Osteocyte (in vitro differentiated cells): ENCODE data around the gene EDIL3. TPM values are rescaled to one million over a fixed set of nuclear protein-coding genes. Genes with fewer than 3 reads are reported as not detected.

ENCODE experiments used
- DNase-seq: peaks from one replicate; pipeline ENCODE4 v3.0.0; 2021; ENCODE audit warnings: mixed read lengths; ENCODE audit not compliant: unreplicated experiment; ENCODE audit errors: extremely low spot score
- H3K27ac Mint-ChIP-seq: one replicate; pipeline ENCODE4 v1.8.0; 2021; ENCODE audit warnings: mild to moderate bottlenecking, mixed read lengths; ENCODE audit not compliant: unreplicated experiment
- H3K27me3 Mint-ChIP-seq: one replicate; pipeline ENCODE4 v1.8.0; 2021; ENCODE audit warnings: mixed read lengths; ENCODE audit not compliant: unreplicated experiment
- H3K36me3 Mint-ChIP-seq: one replicate; pipeline ENCODE4 v1.8.0; 2021; ENCODE audit warnings: mixed read lengths; ENCODE audit not compliant: unreplicated experiment
- H3K4me1 Mint-ChIP-seq: one replicate; pipeline ENCODE4 v1.8.0; 2021; ENCODE audit warnings: mixed read lengths; ENCODE audit not compliant: unreplicated experiment
- H3K4me3 Mint-ChIP-seq: one replicate; pipeline ENCODE4 v1.8.0; 2021; ENCODE audit warnings: mild to moderate bottlenecking, moderate library complexity, mixed read lengths; ENCODE audit not compliant: unreplicated experiment
- H3K9me3 Mint-ChIP-seq: one replicate; pipeline ENCODE4 v1.8.0; 2021; ENCODE audit warnings: mixed read lengths; ENCODE audit not compliant: unreplicated experiment
- total RNA-seq: library from RNA; stranded (reverse); gene quantifications from 2 replicates; pipeline ENCODE4 v1.2.1, GENCODE V29; 2021
- TF ChIP-seq, protein P1 (sequence below): fragments of 200-600 bp; sonication (generic); IDR thresholded peaks from 2 replicates; pipeline ENCODE4 v1.5.0; 2021; ENCODE audit warnings: antibody characterized with exemption, mild to moderate bottlenecking, moderate library complexity

Gene EDIL3
- total RNA-seq, 1 donor from 2014 or later, result 470 TPM

DNA sequence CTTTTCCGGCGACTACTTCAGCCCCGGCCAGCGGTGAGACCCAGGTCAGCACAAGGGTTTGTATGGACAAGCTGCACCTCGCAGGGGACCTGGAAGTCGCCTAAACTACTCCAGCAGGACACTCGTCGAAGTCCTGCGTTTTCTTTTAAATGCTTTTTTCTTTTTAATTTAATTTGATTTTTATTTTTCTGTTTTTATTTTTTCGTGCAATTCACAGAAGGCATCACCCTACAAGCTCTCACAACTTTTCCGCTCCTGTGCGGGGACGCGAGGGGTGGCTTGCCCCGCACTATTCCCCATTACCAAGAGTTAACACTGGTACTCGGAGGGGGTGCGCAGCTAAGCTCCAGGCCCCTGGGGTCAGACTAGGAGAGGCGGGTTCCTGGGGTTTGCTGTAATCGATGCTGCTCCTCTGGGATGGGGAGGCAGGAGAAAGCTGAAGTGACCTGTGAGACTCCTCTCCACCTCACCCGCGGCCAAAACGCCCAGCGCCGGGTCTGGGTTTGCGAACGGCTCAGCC is 1.3 kb downstream of the EDIL3 start:
- no peak for DNase-seq
- H3K4me1 Mint-ChIP-seq, result peaks cover 44% of the 10 kb centered on the region
- TF ChIP-seq, protein P1, sequence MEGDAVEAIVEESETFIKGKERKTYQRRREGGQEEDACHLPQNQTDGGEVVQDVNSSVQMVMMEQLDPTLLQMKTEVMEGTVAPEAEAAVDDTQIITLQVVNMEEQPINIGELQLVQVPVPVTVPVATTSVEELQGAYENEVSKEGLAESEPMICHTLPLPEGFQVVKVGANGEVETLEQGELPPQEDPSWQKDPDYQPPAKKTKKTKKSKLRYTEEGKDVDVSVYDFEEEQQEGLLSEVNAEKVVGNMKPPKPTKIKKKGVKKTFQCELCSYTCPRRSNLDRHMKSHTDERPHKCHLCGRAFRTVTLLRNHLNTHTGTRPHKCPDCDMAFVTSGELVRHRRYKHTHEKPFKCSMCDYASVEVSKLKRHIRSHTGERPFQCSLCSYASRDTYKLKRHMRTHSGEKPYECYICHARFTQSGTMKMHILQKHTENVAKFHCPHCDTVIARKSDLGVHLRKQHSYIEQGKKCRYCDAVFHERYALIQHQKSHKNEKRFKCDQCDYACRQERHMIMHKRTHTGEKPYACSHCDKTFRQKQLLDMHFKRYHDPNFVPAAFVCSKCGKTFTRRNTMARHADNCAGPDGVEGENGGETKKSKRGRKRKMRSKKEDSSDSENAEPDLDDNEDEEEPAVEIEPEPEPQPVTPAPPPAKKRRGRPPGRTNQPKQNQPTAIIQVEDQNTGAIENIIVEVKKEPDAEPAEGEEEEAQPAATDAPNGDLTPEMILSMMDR, result no peak
- peaks cover 8% of the 10 kb centered on the region for H3K36me3 Mint-ChIP-seq
- H3K9me3 Mint-ChIP-seq, result no peaks in the 10 kb centered on the region
- peak overlapping the region; percentile 99 for H3K27ac Mint-ChIP-seq
- H3K4me3 Mint-ChIP-seq, result peak overlapping the region; percentile 95
- no peaks in the 10 kb centered on the region for H3K27me3 Mint-ChIP-seq

DNA sequence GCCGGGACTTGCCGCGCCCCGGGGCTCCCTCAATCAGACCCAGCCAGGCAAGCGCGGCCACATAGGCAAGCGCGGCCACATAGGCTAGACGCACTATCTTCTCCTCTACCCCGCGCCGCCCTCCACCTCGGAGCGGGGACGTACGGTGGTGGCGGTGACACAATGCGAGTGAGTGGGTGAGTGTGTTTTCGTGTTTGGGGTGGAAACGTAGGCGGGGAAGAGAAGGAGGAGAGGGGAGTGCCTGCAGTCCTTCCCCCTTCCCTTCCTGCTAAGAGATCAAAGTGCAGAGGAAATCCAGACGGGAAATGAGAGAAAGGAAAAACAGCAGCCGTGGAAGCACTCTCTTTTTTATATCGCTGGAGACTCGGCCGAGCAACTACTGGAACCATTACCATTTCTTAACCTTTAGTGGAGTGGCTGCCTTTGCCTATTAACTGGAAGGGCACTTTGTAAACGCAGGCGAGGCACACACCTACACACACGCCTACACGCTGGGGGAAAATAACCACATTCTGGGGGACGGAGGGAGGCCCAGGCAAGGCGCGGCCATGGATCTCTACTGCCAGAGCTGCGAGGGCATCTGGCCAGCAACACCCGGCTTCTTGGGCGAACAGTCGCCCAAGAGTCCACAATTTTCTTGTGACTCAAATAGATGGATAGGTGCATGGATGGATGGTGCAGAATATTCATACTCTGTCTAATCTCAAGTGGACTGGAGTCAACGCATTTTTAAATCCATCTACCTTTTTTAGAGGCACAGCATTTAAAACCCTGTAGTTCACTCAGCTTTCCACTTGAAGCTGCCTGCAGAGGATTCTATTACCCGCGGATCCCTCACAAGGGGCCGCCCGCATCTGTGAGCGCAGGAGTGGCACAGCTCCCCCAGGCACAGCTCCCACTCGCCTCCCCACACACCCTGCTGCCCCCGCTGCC is 2.1 kb downstream of the EDIL3 start:
- Mint-ChIP-seq H3K4me1 (peaks cover 49% of the 10 kb centered on the region), H3K27me3 (no peaks in the 10 kb centered on the region), H3K9me3 (no peaks in the 10 kb centered on the region), H3K27ac (peak overlapping the region; percentile 99), H3K36me3 (peaks cover 2% of the 10 kb centered on the region), H3K4me3 (peak overlapping the region; percentile 95)
- peak; percentile 87 for DNase-seq
- TF ChIP-seq, protein P1, result no peak

DNA sequence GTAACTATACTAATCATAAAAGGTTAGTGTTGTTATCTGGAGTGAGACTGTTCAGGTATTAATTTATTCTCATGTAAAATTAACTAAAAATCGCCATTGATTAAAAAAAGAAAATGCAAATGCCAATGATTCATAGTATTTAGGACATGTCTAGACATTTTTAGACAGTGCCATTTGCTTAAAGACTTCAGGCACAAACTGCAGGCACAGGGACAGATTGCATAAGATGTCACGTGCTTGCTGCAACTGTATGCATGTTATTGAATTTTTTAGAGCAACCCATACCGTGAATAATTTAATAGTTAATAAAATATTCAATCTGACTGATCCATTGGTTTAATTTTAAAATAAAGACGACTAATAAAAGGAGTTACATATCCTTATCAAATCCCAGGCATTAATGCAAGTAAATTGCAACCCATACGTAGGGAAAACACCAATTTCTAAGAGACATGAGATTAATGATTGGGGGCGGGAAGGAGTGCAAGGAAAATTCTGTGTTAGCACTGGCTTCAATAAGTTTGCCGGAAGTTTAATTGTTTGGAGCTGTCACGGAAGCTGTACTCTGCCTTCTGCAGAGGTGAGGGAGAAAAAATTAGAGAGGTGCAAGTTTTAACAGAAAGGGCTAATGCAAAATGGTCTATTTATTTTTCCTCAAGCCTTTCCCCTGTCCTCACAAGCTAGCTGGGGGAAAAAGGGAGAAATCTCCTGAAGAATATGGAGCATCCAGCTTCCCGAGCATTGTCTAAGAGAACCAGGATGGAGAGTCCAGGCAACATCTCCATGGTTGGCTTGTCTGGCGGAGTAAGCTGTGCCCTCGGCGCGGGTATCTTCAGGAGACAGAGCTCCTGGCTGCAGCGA is 2.9 kb downstream of the EDIL3 start:
- DNase-seq, result no peak
- TF ChIP-seq, protein P1, result no peak
- peaks cover 51% of the 10 kb centered on the region for H3K4me1 Mint-ChIP-seq

DNA sequence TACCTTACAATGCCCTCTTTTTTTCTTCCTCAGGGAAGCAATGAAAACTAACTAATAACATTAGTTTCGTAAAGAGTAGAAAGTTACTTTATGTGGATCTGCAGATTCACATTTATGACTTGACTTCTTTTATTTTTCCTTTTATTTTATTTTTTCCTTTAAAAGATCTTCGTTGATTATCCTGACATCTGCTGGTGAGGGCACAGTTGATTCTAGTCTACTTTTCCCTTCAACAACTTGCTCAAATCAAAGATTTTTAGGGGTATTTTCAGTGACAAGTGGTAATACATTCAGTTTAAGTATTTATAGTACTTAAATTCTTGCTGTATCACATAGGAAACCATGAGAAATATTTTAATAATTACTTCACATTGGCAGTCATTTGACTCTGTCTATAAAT is 4.9 kb downstream of the EDIL3 start:
- H3K4me3 Mint-ChIP-seq, result peak overlapping the region; percentile 36

More for the DNA sequence above, 2.9 kb downstream of the EDIL3 start:
- no peaks in the 10 kb centered on the region for H3K9me3 Mint-ChIP-seq
- no peaks in the 10 kb centered on the region for H3K36me3 Mint-ChIP-seq
- H3K4me3 Mint-ChIP-seq, result peak overlapping the region; percentile 95
- peak overlapping the region; percentile 99 for H3K27ac Mint-ChIP-seq
- H3K27me3 Mint-ChIP-seq, result no peaks in the 10 kb centered on the region

More for the DNA sequence above, 4.9 kb downstream of the EDIL3 start:
- Mint-ChIP-seq H3K27me3 (no peaks in the 10 kb centered on the region), H3K27ac (peak overlapping the region; percentile 81), H3K36me3 (no peaks in the 10 kb centered on the region), H3K9me3 (no peaks in the 10 kb centered on the region), H3K4me1 (peaks cover 53% of the 10 kb centered on the region)
- no peak for DNase-seq
- TF ChIP-seq, protein P1, result peak; percentile 63
